GM18499 (cell line): ENCODE measurements around the gene CSRP3.
"Not testable (repeated sequence)": the region's sequence is repeated elsewhere in the genome, so short reads cannot be mapped to it uniquely, and the experiment has no call there.

Experiments
- ATAC-seq: cut with Tn5 transposase; IDR thresholded peaks from one replicate; pipeline ENCODE4 v1.9.1; 2021; ENCODE audit warnings: moderate number of reproducible peaks; ENCODE audit not compliant: insufficient read depth, unreplicated experiment

Gene CSRP3

DNA sequence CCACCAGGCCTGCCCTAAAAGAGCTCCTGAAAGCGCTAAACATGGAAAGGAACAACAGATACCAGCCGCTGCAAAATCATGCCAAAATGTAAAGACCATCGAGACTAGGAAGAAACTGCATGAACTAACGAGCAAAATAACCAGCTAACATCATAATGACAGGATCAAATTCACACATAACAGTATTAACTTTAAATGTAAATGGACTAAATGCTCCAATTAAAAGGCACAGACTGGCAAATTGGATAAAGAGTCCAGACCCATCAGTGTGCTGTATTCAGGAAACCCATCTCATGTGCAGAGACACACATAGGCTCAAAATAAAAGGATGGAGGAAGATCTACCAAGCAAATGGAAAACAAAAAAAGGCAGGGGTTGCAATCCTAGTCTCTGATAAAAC is 64.9 kb downstream of the CSRP3 start:
- ATAC-seq: not testable (repeated sequence)

DNA sequence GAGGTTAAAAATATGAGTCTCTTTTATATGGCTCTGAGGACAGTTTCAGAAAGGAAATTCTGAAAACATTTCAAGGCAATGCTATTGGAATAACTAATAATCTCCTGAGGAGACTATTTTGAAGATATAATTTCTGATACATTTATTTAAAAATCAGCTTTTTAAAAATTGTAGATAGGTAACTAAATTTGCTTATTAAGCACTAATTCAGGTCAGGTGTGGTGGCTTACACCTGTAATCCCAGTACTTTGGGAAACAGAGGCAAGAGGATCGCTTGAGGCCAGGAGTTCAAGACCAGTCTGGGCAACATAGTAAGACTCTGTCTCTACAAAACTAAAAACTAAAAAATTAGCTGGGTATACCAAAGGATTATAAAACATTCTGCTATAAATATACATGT is 67.8 kb downstream of the CSRP3 start:
- ATAC-seq: no peak
